SK-N-MC (cell line): ENCODE data around the gene CDK5R2.

ENCODE experiments used
- EZH2 ChIP-seq: fragments of 200-600 bp; sonication (generic); IDR thresholded peaks from one replicate; pipeline ENCODE4 v1.6.1; 2017; ENCODE audit warnings: antibody characterized with exemption
- POLR2AphosphoS5 ChIP-seq: IDR thresholded peaks from 2 replicates; pipeline ENCODE4 v1.6.1; 2012; ENCODE audit warnings: mild to moderate bottlenecking, low read depth, low read length, borderline replicate concordance

- TF ChIP-seq POLR2AphosphoS5 (no peak), EZH2 (no peak)
Observed at GRCh38 chr2:218961229-218961628, 1.8 kb downstream of the CDK5R2 start.
